Aorta (tissue), 5 donors: ENCODE measurements around the gene MED16. TPM values are rescaled to one million over a fixed set of nuclear protein-coding genes. Genes with fewer than 3 reads are reported as not detected.
"Not testable (repeated sequence)": the region's sequence is repeated elsewhere in the genome, so short reads cannot be mapped to it uniquely, and the experiment has no call there.

ENCODE experiments used
- ATAC-seq: fragments of 200-7000 bp; cut with Tn5 transposase; one replicate; pipeline ENCODE4 v1.9.1; 2022; ENCODE audit warnings: moderate library complexity; ENCODE audit not compliant: low FRiP score
- DNase-seq, 2 donors: peaks; one replicate each; pipeline ENCODE4 v3.0.0-alpha.2; 2020
- H3K27ac ChIP-seq, 2 donors: one replicate each; pipeline ENCODE4 v1.5.1; 2013; ENCODE audit warnings: low read length in 2 of 2, mild to moderate bottlenecking in 2 of 2, moderate library complexity in 2 of 2, control low read depth in 1 of 2, inconsistent platforms in 1 of 2, low read depth in 1 of 2
- H3K27me3 ChIP-seq, 2 donors: one replicate each; pipeline ENCODE4 v1.6.1; 2013; ENCODE audit warnings: control low read depth in 1 of 2, low read length in 1 of 2, mild to moderate bottlenecking in 1 of 2, moderate library complexity in 1 of 2; ENCODE audit not compliant: insufficient read depth in 2 of 2, control insufficient read depth in 1 of 2
- H3K36me3 ChIP-seq, 2 donors: one replicate each; pipeline ENCODE4 v1.6.1; 2013; ENCODE audit warnings: control low read depth in 1 of 2, low read length in 1 of 2, mild to moderate bottlenecking in 1 of 2; ENCODE audit not compliant: insufficient read depth in 2 of 2, control insufficient read depth in 1 of 2
- H3K4me1 ChIP-seq, 2 donors: one replicate each; pipeline ENCODE4 v1.6.1; 2013; ENCODE audit warnings: low read length in 2 of 2, control low read depth in 1 of 2, mild to moderate bottlenecking in 1 of 2, moderate library complexity in 1 of 2; ENCODE audit not compliant: insufficient read depth in 2 of 2, control insufficient read depth in 1 of 2
- H3K4me3 ChIP-seq, 2 donors: one replicate each; pipeline ENCODE4 v1.5.1; 2013; ENCODE audit warnings: low read length in 2 of 2, control low read depth in 1 of 2, mild to moderate bottlenecking in 1 of 2
- H3K9me3 ChIP-seq: one replicate; pipeline ENCODE4 v1.6.1; 2013; ENCODE audit warnings: mild to moderate bottlenecking, low read length; ENCODE audit not compliant: control insufficient read depth
- WGBS, 2 donors: extraction: QIAGEN DNeasy Blood & Tissue Kit; methylation state at CpG; one replicate each; pipeline ENCODE4 v1.1.7; 2013; 5-methylcytosine and 5-hydroxymethylcytosine counted together
- intact Hi-C, 2 donors: fragments of 100-400 bp; cut with DNase I; formaldehyde crosslinking; loops; one replicate each; pipeline versions ENCODE4 v1.14.2 to v1.15.0; 2022
- polyA plus RNA-seq, 2 donors: library from polyadenylated mRNA; stranded (reverse); fragments of 200-250 nt; gene quantifications; one replicate each; pipeline ENCODE4 v1.2.3, GENCODE V29; 2013
- total RNA-seq, 2 donors: library from RNA; stranded (reverse); fragmentation: NEBNext Ultra II Directional; extraction: Animal tissue kit (Norgen Biotek cat#: 25700); gene quantifications; one replicate each; pipeline ENCODE4 v1.2.1, GENCODE V29; 2021
- donor health status: healthy with polysubstance abuse.
- donor health status: Bipolar disorder and iron deficiency.
- donor health status: DM: no; HTN: no; CAD: no.
- donor health status: DM: no; HTN: no; CAD: no.
- donor health status: DM: yes; HTN: yes; CAD: no.

Gene MED16
- total and polyA plus RNA-seq, 4 donors = 22.9 to 165 (median 34.0) TPM

GRCh38 chr19:879711-880438 is 13.1 kb downstream of the MED16 start:
- WGBS, 2 donors = 87 to 88% methylated on average over 34 to 37 of the region's 37 CpGs
- H3K27me3 ChIP-seq = no peaks in the 10 kb centered on the region
- DNase-seq (no peak), ATAC-seq (no peak)
- H3K9me3 ChIP-seq = no peaks in the 10 kb centered on the region
- H3K4me1 ChIP-seq = no peaks in the 10 kb centered on the region
- H3K4me3 ChIP-seq = no peak overlapping the region
- intact Hi-C loops = no loop called here
- H3K36me3 ChIP-seq = peaks cover 0 to 1% of the 10 kb centered on the region in 2 donors
- no peak overlapping the region for H3K27ac ChIP-seq

- H3K9me3 ChIP-seq, H3K27me3 ChIP-seq, intact Hi-C loops, H3K4me3 ChIP-seq, DNase-seq, H3K4me1 ChIP-seq, ATAC-seq, H3K27ac ChIP-seq, H3K36me3 ChIP-seq: not testable (repeated sequence)
- 86 to 89% methylated on average over 20 to 24 of the region's 24 CpGs for WGBS, 2 donors
Measured at GRCh38 chr19:878751-879561, 14.0 kb downstream of the MED16 start.

GRCh38 chr19:877992-878660 is 14.9 kb downstream of the MED16 start:
- ATAC-seq, H3K4me1 ChIP-seq, intact Hi-C loops, H3K4me3 ChIP-seq, DNase-seq, H3K36me3 ChIP-seq, H3K9me3 ChIP-seq, H3K27ac ChIP-seq, H3K27me3 ChIP-seq: not testable (repeated sequence)
- WGBS, 2 donors = 84 to 89% methylated on average over 14 to 23 of the region's 23 CpGs

- peaks cover 0 to 1% of the 10 kb centered on the region in 2 donors for H3K36me3 ChIP-seq
- ATAC-seq (no peak), DNase-seq (no peak)
- H3K4me1 ChIP-seq = no peaks in the 10 kb centered on the region
- no peak overlapping the region for H3K27ac ChIP-seq
- intact Hi-C loops = no loop called here
- H3K27me3 ChIP-seq = no peaks in the 10 kb centered on the region
- 92 to 94% methylated on average over 29 of the region's 29 CpGs for WGBS, 2 donors
- no peaks in the 10 kb centered on the region for H3K9me3 ChIP-seq
- no peak overlapping the region for H3K4me3 ChIP-seq
Measured at GRCh38 chr19:876780-877314, 16.1 kb downstream of the MED16 start.

- intact Hi-C loops = no loop called here
- no peak overlapping the region for H3K4me3 ChIP-seq
- no peaks in the 10 kb centered on the region for H3K27me3 ChIP-seq
- DNase-seq (no peak), ATAC-seq (no peak)
- H3K36me3 ChIP-seq = peaks cover 0 to 1% of the 10 kb centered on the region in 2 donors
- 74 to 80% methylated on average over 18 of the region's 18 CpGs for WGBS, 2 donors
- no peaks in the 10 kb centered on the region for H3K9me3 ChIP-seq
- H3K4me1 ChIP-seq = no peaks in the 10 kb centered on the region
- no peak overlapping the region for H3K27ac ChIP-seq
Measured at GRCh38 chr19:876089-876488, 16.9 kb downstream of the MED16 start.

- Histone ChIP-seq H3K27me3 (no peaks in the 10 kb centered on the region), H3K4me3 (no peak overlapping the region), H3K9me3 (no peaks in the 10 kb centered on the region), H3K36me3 (no peaks in the 10 kb centered on the region), H3K27ac (no peak overlapping the region), H3K4me1 (no peaks in the 10 kb centered on the region)
- DNase-seq = no peak
- no peak for ATAC-seq
- intact Hi-C loops = no loop called here
- WGBS, 2 donors = 93% methylated on average over 28 of the region's 28 CpGs
Measured at GRCh38 chr19:875265-875879, 17.6 kb downstream of the MED16 start.

- Histone ChIP-seq H3K4me3 (no peak overlapping the region), H3K4me1 (no peaks in the 10 kb centered on the region), H3K36me3 (no peaks in the 10 kb centered on the region), H3K9me3 (no peaks in the 10 kb centered on the region), H3K27me3 (no peaks in the 10 kb centered on the region), H3K27ac (no peak overlapping the region)
- WGBS, 2 donors = 93 to 95% methylated on average over 22 of the region's 22 CpGs
- ATAC-seq = no peak
- DNase-seq = no peak
- intact Hi-C loops = no loop called here
Measured at GRCh38 chr19:873561-874041, 19.4 kb downstream of the MED16 start.

GRCh38 chr19:873084-873483 is 19.9 kb downstream of the MED16 start:
- intact Hi-C loops = no loop called here
- Histone ChIP-seq H3K9me3 (no peaks in the 10 kb centered on the region), H3K4me1 (no peaks in the 10 kb centered on the region), H3K27ac (no peak overlapping the region), H3K36me3 (no peaks in the 10 kb centered on the region), H3K4me3 (no peak overlapping the region), H3K27me3 (no peaks in the 10 kb centered on the region)
- WGBS, 2 donors = 90 to 100% methylated on average over 3 to 13 of the region's 13 CpGs
- no peak for DNase-seq
- no peak for ATAC-seq
